GM19397 (cell line): ENCODE results near the gene C2orf49.

Source experiments
- ATAC-seq: cut with Tn5 transposase; IDR thresholded peaks from one replicate; pipeline ENCODE4 v1.9.1; 2021; ENCODE audit warnings: mild to moderate bottlenecking, moderate library complexity; ENCODE audit not compliant: unreplicated experiment

C2orf49 gene

DNA sequence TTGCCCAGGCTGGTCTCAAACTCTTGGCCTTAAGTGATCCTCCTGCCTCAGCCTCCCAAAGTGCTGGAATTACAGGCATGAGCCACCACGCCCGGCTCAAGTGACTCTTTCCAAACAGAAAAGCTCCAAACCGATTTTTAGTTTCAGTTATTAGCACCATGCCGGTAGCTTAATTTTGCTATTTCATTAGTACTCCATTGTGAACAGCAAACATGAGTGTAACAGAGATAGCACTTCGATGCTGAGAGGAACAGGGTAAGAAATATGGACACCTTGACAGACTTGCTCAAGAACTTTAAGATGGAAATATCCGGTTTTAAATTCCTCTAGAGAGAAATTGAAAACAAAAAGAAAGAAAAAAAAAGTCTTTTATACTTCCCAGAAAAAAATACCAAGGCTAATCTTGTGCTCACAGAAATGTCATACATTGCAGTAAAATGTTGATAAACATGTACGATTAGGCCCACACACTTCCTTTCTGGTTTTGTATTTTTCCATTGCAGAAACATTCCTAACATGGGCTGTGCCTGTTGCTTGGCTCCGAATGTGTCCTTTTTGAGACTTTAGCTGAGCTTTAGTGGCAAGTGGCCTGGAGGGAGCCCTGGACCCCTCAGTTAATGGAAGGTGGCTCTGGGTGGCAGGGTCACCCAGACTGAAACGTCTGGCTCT is 43.2 kb downstream of the C2orf49 start:
- ATAC-seq = no peak

DNA sequence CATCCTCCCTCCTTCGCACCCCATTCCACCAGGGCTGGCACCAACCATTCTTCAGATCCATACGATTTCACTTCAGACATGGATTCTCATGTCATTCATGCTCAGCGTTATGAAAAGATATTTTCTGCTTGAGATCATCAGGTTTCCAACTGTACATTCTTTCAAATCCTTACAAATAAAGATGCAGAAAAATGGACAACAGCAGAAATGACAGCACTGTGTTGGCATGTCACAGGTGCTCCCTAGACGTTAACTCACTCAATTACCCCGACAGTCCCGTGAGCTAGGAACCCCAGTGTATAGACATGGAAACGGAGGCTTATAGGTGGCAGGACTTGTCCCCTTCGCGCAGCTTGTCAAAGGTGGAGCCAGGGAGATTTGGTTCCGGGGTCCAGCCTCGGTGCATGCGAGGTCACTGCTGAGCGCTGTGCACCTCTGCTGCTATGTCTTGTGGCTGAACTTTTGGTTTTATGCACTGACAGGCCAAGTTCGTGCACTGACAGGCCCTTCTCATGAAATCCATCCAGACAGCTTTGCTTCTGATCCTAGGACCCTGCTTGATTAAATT is 43.8 kb downstream of the C2orf49 start:
- ATAC-seq = no peak

DNA sequence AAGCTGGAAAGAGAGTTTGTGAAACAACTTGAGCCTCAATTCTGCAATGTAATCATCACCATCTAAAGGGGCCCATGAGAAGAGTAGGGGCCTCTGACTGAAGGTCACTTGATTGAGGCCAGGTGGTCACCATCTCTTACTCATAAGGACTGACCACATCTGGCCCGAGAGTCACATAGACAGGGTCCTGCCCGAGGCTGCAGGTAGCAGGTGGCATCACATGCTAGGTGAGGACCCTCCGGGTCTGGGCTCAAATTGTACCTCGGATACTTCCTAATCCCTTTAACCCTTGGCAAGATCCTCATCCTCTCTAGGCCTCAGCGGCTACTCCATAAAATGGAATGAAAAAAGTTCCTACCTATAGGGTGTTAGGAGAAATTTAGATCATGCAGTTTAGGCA is 44.8 kb downstream of the C2orf49 start:
- ATAC-seq = no peak

DNA sequence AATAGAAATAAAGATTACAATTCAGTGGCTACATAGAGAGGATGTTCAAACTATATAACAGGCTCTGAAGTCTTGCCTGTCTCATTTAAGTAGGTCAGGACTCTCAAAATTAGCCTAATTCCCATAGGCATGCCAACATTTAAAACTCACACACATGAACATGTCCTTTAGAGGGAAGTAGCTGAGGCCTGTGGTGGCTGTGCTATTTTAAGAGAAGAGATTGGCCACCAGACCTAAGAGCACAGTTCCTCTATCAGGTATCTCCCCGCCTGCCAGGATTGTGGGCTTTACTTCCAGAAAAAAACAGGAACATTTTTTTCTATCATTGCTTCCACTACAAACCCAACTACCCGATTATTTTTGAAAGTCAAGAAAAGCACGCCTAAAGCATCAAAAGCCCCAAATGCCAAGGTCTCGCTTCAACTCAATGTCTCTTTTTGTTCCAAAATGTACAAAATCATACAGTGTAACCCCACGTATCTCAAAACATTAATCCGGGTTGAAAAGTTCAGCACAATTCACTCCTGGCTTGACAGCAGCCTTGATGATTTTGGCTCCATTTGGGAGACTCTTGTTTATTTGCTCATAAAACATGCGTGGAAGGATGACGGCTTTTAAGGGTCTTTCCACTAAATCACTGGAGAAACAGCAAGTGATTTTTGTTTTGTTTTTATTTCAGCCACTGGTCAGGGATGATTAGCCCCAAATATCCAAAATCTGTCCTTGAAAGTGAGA is 46.3 kb downstream of the C2orf49 start:
- ATAC-seq = no peak

DNA sequence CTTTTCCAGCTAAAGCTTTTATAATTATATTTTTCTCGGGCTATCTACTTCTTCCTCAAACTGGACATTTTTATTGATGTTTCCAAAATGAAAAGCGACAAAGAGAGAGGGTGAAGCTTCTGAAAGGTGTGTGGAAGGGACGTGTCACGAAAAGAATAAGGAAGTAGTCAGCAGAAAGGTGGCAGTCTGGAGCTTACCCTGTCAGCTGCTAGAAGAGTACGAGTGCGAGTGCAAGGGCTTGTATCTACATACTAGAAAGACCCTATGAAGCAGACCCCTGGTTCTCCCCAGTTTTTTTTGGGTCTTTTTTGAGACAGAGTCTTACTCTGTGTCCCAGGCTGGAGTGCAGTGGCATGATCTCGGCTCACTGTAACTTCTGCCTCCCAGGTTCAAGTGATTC is 46.9 kb downstream of the C2orf49 start:
- ATAC-seq = no peak

DNA sequence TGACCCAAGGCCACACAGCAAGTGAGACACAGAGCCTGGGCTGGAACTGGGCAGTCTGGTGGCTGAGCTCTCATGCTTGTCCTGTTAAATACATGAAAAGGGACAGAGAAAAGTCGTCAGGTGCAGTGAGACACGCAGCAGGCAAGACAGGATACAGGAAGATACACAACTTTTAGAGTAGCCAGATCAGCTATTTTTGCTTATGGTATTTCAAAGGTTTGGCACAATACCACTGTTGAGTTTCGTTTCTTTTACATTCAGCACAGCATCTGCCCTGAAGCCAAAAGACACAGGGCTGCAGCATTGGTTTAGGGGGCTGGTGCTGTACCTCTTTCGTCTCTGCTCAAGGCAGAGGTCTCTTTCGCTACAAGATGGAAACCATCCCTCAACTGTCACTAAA is 47.5 kb downstream of the C2orf49 start:
- no peak for ATAC-seq

DNA sequence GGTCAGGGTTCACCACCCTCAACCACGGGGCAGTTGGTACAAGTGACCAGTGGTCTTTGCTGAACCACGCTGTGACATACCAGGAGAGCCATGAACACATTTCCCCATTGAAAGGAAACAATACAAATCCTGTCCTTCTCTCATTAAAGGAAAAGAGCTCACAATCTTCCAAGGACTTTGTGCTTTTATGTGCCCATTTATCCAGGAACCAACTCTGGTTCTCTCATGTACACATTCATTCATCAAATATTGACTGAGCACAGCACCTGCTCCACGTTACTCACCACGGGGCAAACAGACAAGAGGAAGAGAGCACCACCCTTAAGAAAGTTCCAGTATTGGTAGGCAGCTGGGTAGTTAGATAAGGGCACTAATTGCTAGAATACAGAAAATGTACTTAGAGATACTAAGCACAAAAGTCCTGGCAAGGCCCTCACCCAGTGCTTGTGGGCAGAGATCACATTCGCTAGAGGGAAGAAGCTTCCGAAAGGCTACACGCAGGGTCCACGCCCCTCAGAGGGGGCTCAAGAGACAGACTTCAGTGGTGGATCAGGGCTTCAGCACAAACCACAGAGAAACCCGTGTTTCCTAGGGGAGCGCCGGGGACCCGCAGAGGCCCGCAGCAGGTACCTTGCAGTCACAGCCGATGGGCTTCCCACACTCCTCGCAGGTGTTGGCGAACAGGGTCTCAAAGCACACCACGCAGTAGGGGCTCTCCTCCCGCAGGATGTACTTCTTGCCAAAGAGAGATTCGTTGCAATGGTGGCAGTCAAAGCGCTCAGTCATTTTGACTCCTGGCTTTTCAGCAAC is 48.6 kb downstream of the C2orf49 start:
- ATAC-seq = no peak

DNA sequence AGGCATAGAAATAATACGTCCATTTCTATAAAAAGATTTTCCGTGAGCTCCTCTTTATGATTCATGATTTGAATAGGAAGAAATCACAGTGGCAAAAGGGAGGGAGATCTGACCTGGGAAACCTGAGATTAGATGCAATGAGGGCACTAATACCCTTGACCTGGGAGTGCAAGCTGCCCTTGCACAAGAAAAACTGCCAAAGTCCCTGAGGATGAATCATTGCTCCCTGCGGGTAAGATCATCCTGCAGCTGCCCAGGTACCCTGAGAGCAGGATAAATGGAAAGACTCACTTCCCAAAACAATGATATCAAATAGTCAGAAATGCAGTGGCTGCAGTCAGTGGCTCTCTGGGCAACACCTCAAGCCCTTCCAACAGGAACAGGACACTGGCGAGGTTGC is 49.9 kb downstream of the C2orf49 start:
- no peak for ATAC-seq

DNA sequence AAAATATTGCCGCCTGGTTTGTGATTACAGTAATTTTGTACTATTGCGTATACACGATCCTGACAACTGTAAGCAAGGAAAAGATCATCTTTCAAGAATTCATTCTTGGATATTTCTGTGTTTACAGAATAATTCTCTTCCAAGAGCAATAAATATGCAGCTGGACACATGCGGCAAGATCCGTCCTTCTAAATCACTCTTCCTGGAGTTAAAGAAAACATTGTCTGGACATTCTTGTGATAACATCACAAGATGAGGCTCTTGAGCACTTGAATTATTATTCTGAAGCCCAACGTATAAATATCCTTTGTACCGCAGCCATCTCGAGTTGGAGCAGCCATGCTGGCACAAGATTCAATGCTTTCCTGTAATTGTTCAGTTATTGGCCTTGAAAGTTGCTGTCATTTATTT is 51.6 kb downstream of the C2orf49 start:
- ATAC-seq = no peak

DNA sequence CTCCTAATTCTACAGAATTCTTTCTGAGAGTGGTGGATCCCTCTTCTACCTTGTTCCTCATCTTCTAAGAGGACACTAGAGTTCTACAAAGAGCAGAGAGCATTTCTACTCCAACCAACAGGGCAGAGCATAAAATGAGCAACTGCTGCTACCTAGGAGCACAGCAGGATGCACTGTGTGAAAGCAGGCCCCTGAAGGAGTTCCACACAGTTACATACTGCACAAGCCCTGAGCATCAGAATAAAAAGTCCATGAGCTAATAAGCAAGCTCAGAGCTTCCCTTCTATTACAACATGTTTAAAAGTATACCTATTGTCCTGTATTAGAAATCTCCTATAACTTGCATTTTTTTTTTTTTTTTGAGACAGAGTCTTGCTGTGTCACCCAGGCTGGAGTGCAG is 53.1 kb downstream of the C2orf49 start:
- no peak for ATAC-seq

DNA sequence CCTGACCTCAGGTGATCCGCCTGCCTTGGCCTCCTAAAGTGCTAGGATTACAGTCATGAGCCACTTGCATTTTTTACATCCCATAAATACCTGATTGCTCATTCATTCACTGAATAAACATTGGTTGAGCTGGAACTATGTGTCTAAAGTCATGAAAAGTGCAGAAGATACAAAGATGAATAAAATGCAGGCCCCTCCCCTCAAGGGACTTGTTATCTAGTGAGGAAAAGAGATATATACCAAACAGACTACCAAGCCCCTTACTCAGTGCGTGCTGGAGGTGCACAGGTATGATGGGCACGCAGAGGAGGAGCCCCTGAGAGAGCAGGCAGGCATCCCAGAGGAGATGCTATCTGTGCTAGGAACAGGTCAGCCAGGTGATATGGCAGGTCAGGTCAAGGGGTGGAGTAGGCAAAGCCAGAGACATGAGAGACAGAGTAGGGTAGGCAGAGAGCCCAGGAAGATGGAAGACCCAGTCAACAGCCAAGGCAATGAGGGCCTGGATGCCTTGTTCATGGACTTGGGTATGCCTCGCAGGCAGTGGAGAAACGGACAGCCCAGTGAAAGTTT is 53.8 kb downstream of the C2orf49 start:
- no peak for ATAC-seq

DNA sequence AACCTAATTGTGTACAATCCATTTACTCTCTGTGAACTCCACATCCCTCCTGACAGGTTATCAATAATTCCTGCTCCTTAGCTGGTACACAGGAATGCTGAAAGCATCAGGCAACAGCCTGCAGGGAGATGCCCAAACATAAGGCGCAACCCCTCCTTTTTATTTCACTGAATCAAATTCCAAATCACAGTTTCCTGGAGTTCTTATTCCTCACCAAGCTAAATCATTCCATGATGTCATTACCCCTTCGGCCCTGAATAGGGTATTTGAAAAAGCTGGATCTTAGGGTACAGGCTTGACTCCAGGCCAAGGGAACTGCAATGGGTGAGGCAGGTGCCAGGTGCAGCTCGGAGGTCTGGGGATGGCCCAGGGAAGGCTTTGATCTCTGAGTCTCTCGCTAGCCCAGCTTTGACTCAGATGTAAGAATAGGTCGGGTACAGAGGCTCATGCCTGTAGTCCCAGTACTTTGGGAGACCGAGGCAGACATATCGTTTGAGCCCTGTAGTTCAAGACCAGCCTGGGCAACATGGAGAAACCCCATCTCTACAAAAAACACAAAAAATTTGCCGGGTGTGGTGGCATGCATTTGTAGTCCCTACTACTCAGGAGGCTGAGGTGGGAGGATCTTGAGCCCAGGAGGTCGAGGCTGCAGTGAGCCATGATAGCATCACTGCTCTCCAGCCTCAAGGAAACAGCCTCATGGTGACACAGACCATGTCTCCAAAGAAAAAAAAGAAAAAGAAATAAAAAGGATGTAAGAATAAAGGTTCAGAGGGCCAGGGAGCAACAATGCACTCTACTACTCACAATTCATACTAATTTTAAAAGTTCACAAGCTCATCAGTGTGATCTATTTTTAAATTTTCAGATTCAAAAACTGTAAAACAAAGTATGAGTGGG is 54.7 kb downstream of the C2orf49 start:
- no peak for ATAC-seq

DNA sequence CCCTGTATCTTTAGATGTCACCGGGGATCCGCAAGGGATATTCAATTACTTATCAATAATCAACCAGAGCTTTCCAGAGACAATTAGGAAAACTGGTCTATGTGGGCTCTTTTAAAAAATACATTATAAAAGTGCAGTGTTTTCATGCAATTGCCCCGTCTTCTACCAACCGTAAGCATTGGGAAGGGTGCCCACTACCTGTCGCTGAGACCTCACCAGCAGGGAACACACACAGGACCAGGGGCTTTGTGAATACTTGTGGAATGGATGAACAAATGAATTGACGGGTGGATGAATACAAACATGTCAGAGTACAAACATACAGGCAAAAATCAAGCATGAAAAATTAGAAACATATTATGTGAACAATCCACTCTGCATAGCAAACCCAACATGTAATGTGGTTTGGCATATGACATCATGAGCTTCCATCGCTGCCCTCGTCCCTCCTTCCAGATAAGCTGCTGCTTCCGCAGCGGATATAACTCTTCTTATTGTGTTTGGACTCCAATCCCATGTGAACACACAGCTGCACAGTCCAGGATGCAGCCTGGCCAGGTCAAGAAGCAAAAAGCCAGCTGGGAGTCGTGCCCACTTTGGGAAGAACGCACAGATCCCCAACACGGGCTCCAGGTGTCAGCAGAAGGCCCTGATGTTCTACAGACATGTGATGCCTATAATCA is 56.2 kb downstream of the C2orf49 start:
- no peak for ATAC-seq

DNA sequence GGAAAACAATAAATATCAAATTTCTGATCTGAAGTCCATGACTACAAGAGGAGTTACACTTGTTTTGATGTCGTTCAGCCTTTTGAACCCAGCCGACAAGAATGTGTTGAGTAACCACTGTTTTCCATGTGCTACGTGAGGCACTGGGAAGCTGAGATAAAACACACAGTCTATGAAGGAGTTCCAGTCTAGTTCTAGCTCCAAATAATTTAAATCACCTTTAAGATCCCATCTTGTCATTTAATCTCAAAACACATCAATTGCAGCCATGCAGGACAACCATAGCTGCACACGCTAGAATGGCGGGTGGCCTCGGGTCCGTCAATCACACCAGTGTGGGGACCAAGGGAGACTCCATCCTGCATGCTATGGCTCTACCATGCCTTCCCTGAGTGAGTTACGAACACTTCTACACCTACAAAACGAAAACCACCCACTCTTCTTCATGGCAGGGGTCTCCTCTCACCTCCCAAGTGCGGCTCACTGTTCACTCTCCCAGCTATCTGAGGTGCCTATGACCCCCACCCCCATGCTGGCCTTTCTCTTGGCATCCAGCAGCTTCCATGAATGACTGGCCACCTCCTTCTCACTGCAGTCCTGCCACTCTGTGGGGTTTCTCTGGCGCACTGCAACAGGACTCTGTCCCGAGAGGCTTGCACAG is 57.7 kb downstream of the C2orf49 start:
- no peak for ATAC-seq

DNA sequence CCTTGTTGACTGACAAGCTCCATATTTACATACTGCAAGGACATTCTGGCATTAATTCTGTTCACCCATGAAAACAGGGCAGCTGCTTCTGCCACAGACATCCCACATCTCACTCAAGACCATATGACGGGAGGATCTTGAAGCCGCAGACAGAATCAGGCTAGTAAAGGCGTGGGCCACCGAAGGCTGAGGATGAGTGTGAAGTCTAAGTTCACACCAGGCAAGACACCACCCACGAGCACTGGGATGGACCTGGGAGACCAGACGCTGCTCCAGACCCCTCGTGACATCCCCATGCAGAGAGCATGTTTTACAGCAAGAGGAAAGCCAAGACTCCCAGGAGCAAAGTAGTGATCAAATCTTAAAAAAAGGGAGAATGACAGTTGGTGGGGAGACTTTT is 58.4 kb downstream of the C2orf49 start:
- no peak for ATAC-seq

DNA sequence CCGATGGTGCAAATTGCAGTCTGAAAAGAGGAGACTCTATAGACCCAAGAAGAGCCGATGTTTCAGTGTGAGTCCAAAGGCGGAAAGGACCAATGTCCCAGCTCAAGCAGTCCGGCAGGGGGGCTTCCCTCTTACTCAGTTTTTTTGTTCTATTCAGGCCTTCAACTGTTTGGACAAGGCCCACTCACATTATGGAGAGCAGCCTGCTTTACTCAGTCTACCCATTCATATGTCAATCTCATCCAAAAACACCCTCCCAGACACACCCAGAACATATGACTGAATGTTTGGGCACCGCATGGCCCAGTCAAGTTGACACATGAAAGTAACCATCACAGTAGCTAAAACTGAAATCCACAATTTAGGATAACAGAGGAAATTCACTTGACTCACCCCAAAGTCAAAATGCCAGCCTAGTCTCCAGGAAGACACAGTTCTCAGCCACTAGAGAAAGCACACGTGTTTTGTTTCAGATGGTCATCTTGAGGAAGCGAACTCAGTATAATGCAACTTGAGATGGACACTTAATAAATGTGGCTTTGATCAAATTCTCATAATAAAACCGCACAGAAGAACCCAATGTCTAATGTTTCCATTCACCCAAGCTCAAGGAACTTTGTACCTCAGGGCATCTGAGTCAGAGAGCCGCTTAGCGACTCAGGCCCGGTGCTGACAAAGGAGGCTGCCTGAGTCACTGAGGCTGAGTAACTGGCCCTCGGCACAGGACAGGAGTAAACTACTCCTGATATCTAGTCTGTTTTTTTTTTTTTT is 59.1 kb downstream of the C2orf49 start:
- no peak for ATAC-seq

DNA sequence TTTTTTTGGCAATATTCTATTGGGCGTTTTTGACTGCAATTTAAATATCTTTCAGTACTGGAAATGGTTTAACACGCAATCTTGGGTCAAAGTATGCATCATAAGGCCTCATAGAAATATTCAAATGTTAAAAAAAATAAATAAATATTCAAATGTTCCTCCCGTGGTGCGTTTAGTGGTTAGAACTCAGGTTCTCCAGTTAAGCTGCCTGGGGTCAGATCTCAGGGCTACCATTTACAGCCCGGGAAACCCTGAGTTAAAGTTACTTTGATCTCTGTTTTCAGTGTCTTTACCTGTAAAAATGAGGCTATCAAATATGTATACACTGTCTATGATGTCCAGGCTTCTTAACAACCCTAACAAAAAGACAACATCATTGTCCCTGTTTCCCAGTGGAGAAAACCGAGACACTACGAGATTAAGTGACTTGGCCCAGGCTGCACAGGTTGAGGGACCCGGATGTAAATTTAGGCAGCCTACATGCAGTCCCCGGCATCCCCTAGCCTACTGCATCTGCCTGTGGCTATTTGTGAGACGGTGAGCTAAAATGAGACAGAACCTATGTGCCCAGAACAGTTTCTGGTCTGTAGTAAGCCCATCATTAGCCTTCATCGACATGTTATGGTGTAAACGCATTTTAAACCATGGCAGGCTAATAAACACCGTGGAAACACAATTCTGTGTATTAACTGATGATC is 59.8 kb downstream of the C2orf49 start:
- ATAC-seq = no peak

DNA sequence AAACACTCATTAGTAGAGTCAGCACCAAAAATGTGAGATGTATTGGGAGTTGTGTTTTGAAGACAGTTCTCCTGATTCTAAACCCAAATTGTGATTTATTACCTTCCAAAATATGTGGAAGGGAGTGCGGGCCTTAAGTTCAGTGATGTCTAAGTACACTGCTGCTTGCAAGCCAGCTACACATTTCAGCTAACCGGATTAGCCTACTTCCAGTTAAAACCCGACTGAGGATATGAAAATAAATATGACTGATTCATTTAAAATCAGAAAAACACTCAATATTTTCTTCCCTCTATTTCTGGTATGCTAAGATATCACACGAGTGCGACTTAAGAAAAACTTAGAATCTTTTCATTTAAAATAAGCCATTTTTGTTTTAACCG is 60.6 kb downstream of the C2orf49 start:
- ATAC-seq = no peak
